Measurements from ENCODE around the gene ZSWIM6.
"Not testable (repeated sequence)": the region's sequence is repeated elsewhere in the genome, so short reads cannot be mapped to it uniquely, and the experiment has no call there.

The ZSWIM6 gene

GRCh38 chr5:61363401-61364114 is 31.5 kb downstream of the ZSWIM6 start:
- DNase-seq (ENCODE audit: low spot score): no peak

GRCh38 chr5:61366497-61367240 is 34.6 kb downstream of the ZSWIM6 start:
- no peak for DNase-seq (ENCODE audit: low spot score)

GRCh38 chr5:61370506-61370905 is 38.4 kb downstream of the ZSWIM6 start:
- no peak for DNase-seq (ENCODE audit: low spot score)

- no peak for DNase-seq (ENCODE audit: low spot score)
Observed at GRCh38 chr5:61371474-61371873, 39.4 kb downstream of the ZSWIM6 start.

- DNase-seq (ENCODE audit: low spot score): no peak
Observed at GRCh38 chr5:61379677-61380076, 47.6 kb downstream of the ZSWIM6 start.

- DNase-seq (ENCODE audit: low spot score): no peak
Observed at GRCh38 chr5:61381968-61382367, 49.9 kb downstream of the ZSWIM6 start.

- no peak for DNase-seq (ENCODE audit: low spot score)
Observed at GRCh38 chr5:61385627-61386026, 53.6 kb downstream of the ZSWIM6 start.

GRCh38 chr5:61386045-61386800 is 54.2 kb downstream of the ZSWIM6 start:
- no peak for DNase-seq (ENCODE audit: low spot score)

GRCh38 chr5:61389609-61390008 is 57.6 kb downstream of the ZSWIM6 start:
- DNase-seq (ENCODE audit: low spot score): no peak

- DNase-seq (ENCODE audit: low spot score): no peak
Observed at GRCh38 chr5:61394078-61394704, 62.1 kb downstream of the ZSWIM6 start.

- DNase-seq (ENCODE audit: low spot score): no peak
Observed at GRCh38 chr5:61394793-61395192, 62.7 kb downstream of the ZSWIM6 start.

- no peak for DNase-seq (ENCODE audit: low spot score)
Observed at GRCh38 chr5:61397238-61397637, 65.2 kb downstream of the ZSWIM6 start.

- no peak for DNase-seq (ENCODE audit: low spot score)
Observed at GRCh38 chr5:61397937-61398336, 65.9 kb downstream of the ZSWIM6 start.

GRCh38 chr5:61398440-61398839 is 66.4 kb downstream of the ZSWIM6 start:
- no peak for DNase-seq (ENCODE audit: low spot score)

GRCh38 chr5:61399679-61400078 is 67.6 kb downstream of the ZSWIM6 start:
- no peak for DNase-seq (ENCODE audit: low spot score)

- peak; percentile 68 for DNase-seq (ENCODE audit: low spot score)
Observed at GRCh38 chr5:61401726-61402125, 69.7 kb downstream of the ZSWIM6 start.

GRCh38 chr5:61402244-61402823 is 70.3 kb downstream of the ZSWIM6 start:
- no peak for DNase-seq (ENCODE audit: low spot score)

GRCh38 chr5:61402970-61403900 is 71.2 kb downstream of the ZSWIM6 start:
- no peak for DNase-seq (ENCODE audit: low spot score)

GRCh38 chr5:61405511-61406295 is 73.6 kb downstream of the ZSWIM6 start:
- no peak for DNase-seq (ENCODE audit: low spot score)

GRCh38 chr5:61406497-61406896 is 74.4 kb downstream of the ZSWIM6 start:
- not testable (repeated sequence) for DNase-seq (ENCODE audit: low spot score)

Data from cerebellar cortex (tissue), 1 donor.